Measurements from ENCODE around the gene SYCE1.

DNA sequence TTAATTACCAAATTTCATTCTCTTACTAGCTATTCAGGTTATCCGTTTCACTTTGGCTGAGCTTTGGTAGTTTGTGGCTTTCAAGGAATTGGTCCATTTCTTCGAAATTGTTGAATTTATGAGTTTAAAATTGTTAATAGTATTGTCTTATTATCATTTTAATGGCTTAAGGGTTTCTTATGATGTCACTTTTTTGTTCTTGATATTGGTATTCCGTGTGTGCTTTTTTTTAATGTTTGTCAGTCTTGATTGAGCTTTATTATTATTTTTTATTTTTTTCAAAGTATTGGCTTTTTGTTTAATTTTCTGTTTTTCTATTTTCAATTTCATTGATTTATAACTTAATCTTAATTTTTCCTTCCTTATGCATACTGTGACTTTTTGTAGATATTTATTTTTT is 35.3 kb upstream of the SYCE1 start:
- TF ChIP-seq, protein P1, sequence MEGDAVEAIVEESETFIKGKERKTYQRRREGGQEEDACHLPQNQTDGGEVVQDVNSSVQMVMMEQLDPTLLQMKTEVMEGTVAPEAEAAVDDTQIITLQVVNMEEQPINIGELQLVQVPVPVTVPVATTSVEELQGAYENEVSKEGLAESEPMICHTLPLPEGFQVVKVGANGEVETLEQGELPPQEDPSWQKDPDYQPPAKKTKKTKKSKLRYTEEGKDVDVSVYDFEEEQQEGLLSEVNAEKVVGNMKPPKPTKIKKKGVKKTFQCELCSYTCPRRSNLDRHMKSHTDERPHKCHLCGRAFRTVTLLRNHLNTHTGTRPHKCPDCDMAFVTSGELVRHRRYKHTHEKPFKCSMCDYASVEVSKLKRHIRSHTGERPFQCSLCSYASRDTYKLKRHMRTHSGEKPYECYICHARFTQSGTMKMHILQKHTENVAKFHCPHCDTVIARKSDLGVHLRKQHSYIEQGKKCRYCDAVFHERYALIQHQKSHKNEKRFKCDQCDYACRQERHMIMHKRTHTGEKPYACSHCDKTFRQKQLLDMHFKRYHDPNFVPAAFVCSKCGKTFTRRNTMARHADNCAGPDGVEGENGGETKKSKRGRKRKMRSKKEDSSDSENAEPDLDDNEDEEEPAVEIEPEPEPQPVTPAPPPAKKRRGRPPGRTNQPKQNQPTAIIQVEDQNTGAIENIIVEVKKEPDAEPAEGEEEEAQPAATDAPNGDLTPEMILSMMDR (IDR thresholded peaks at IDR 0.05) = no peak
- no peak for TF ChIP-seq EZH2 (IDR thresholded peaks at IDR 0.05; ENCODE audit: borderline replicate concordance, insufficient read depth, low read depth, low read length, poor library complexity, severe bottlenecking)

Measured in B cell (primary cell).